Measurements from ENCODE around the gene CC2D2B.
"Not testable (repeated sequence)": the region's sequence is repeated elsewhere in the genome, so short reads cannot be mapped to it uniquely, and the experiment has no call there.

Gene CC2D2B

GRCh38 chr10:96023168-96023567 is 115.4 kb downstream of the CC2D2B start:
- no peak for DNase-seq (ENCODE audit: low spot score)

GRCh38 chr10:96025566-96025965 is 117.8 kb downstream of the CC2D2B start:
- DNase-seq (ENCODE audit: low spot score), result no peak

DNA sequence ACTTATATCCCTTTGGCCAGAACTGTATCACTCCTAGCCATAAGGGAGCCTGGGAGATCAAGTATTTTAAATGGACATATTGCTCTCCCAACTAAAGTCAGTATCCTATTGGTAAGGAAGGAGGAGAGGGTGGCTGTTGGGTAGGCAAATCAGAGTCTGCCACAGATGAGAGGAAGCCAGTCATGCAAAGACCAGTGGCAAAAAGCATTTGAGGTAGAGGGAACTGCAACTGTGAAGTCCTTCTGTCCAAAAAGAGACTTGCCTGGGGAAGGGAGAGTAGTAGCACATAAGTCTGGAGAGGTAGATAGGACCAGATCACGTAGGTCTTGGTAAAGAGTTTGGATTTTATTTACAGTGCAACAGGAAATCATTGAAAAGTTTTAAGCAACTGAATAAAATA is 126.8 kb downstream of the CC2D2B start:
- DNase-seq (ENCODE audit: low spot score), result no peak

DNA sequence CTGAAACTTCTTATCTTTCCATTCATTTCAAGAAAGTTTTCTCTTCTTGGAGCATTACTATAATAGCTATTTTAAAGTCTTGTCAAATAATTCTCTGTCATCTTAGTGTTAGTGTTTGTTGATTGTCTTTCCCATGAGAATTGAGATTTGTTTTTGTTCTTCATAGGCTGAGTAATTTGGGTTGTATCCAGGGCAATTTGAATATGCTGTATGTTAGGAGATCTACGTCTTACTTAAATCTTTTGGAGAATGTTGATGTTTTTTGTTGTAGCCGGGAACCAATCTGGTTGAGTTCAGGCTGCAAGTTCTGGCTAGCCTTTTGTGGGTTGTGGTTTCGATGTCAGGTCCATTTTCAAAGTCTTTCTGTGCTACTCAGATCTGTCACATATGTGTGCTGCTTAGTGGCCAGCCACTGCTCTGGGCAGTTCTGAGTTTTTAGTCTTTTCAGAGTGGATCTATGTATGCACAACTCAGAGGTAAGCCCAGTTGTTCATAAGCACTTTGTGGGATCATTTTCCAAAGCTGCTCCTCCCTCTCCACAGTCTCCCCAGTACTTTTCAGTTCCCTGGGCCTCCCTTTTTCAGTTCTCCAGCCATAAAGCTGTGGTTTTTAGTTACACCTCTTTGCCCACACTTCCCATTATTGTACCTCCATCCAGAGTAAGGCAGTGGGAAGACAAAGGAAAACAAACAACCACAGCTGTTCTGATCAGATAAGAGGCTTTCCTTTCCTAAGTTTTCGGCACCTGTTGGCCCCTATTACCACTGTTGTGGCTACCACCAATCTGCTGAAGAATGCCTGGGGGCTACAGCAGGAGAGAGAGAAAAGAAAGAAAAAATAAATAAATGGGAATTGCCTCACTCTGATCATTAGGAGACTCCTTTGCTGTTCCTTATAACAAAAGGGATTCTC is 131.0 kb downstream of the CC2D2B start:
- no peak for DNase-seq (ENCODE audit: low spot score)

- no peak for DNase-seq (ENCODE audit: low spot score)
Measured at GRCh38 chr10:96041146-96041545, 133.4 kb downstream of the CC2D2B start.

GRCh38 chr10:96043033-96043892 is 135.5 kb downstream of the CC2D2B start, which contains the start of gene CCNJ:
Gene CCNJ, plus strand, starts transcription at chr10:96043583. Its CDS starts 811 bp downstream, at chr10:96044394.
- peak; percentile 80 for DNase-seq (ENCODE audit: low spot score)

DNA sequence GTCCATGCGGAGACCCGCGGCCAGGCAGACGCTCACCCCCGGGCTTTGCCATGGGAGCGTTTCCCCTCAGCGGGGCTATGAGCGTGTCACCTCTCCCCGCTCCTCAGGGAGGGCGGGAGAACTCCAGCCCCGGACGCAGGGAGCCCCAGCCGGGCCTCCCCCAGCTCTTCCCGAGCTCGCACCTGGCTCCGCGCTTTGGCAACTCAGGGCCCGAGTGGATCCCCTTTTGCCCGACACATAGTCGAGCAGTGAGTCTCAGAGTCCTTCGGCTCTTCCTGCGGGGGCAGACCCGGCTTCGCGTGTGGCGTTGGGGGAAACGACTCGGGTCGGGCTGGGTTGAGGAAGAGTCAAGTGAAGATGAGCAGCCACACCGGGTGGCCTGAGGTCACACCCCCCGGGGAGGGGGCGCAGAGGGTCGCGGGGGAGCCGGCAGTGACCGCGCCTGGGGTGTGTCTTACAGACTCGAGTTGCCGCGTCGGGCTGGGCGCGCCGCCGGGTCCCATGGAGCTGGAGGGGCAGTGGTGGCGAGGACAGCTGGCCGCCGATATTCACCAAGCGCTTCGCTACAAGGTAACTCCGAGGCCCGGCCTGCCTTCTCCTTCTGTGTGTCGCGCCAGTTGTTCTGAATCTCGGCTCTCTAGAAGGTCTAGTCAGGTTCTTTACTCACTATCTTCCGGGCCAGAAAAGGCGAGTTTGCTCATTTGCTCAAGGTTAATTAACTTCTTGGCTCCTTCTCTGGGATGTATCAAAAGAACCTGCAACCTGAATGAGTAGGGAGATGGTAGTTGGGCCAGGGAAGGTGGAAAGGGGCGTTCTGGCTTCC is 136.3 kb downstream of the CC2D2B start:
- peak; percentile 33 for DNase-seq (ENCODE audit: low spot score)

- no peak for DNase-seq (ENCODE audit: low spot score)
Measured at GRCh38 chr10:96044736-96045135, 137.0 kb downstream of the CC2D2B start.

GRCh38 chr10:96046546-96046945 is 138.8 kb downstream of the CC2D2B start:
- DNase-seq (ENCODE audit: low spot score), result no peak

DNA sequence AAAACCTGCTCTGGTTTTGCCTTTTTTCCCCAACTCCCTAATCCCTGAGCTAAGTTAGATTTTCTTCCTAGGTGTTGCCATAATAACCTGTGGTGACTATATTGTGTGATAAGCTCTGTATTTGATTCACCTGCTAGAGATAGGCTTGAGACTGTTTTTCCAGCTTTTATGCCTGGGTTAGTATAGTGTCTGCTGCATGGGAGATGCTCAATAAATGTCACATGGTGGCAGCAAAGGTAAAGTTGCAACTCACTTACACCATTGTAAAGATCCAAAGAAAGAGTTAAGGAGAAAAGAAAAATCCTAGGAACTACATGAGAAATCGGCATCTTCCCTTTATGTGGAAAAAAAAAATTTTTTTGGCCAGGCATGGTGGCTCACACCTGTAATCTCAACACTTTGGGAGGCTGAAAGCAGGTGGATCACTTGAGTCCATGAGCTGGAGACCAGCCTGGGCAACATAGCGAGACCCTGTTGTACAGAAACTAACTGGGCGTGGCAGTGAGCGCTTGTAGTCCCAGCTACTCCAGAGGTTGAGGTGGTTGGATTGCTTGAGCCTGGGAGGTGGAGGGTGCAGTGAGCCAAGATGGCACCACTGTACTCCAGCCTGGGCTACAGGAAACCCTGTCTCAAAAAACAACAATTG is 139.4 kb downstream of the CC2D2B start:
- no peak for DNase-seq (ENCODE audit: low spot score)

GRCh38 chr10:96047925-96048324 is 140.2 kb downstream of the CC2D2B start:
- DNase-seq (ENCODE audit: low spot score), result not testable (repeated sequence)

DNA sequence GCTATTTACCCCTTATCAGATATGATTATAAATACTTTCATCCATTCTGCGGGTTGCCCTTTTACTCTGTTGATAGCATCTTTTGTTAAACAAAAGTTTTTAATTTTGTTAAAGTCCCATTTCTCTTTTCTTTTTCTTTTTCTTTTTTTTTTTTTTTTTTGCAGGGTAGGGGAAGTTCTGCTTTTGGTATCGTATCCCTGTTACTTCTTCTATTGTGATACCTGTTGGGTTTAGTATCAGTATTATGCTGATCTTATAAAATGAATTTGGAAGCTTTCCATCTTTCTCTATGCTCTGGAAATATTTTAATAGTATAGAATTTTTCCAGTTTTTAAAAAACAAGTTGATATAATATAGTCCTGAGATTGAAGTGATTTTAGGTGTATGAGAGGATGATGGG is 141.6 kb downstream of the CC2D2B start:
- DNase-seq (ENCODE audit: low spot score), result no peak

GRCh38 chr10:96053985-96054384 is 146.2 kb downstream of the CC2D2B start:
- DNase-seq (ENCODE audit: low spot score), result no peak

DNA sequence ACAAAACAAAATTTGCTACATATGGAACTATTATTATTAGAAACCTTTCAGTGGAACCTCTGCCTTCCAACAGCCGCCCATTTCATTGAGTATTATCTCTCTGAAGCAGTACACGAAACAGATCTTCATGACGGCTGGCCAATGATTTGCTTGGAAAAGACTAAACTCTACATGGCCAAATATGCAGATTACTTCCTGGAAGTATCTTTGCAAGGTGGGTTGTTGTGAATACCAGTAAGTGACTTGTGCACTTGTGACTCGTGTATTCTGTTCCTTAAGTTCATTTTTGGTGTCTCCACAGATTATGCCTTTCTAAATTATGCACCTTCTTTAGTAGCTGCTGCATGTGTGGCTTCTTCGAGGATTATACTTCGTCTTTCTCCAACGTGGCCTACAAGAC is 149.0 kb downstream of the CC2D2B start:
- DNase-seq (ENCODE audit: low spot score), result no peak

DNA sequence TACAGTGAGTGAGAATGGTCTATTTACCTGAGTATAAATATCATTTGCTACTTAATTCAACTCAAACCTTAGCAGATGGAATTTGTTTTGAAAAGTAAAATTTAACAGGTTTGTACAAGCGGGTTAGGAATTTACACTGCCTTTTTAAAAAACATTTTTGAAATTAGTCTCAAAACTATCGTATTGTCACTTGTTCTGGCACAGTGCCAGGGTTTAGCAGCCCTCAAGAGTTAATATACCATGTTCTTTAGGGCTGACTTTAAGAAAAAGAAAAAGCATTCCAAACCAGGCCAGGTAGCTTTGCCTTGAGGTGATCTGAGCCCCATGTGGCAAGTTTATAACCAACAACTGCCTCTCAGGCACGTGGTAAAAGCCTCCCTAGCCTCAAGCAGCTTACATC is 153.5 kb downstream of the CC2D2B start:
- no peak for DNase-seq (ENCODE audit: low spot score)

DNA sequence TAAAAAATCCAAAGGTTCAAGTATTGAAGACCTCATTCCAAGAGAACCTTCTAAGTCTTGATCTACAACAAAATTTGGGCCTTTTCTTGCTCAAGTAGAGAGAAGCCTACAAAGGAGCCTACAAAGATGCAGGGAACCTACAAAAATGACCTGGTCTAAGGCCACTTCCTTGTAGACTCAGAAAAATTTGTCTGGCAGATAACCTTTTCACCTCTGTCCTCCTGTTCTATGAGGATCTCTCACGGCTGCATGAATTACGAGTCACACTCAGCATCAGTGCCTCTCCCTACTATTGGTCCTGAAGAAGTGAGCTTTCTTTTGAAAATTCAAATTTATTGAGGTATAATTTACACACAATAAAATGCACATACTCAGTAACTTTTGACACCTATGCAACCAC is 164.9 kb downstream of the CC2D2B start:
- DNase-seq (ENCODE audit: low spot score), result no peak

GRCh38 chr10:96073722-96074121 is 165.9 kb downstream of the CC2D2B start:
- DNase-seq (ENCODE audit: low spot score), result peak; percentile 14

DNA sequence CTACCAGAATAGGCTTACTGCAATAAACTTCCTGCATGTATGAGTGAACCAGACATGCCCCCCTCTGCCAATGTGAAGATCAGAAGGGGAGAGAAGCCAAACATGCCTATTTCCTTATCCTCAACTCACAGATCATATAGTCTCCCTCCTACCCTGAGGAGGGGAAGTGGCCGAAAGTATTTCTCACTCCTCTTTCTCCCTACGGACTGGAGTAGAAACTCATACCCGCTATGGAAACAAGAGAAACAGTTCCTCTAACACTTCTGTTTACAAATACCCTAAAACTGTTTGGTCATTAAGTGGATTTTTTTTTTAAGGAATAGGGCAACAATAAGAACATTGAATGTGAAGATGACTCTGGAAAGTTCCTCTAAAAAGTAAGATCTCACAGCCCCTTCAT is 167.0 kb downstream of the CC2D2B start:
- no peak for DNase-seq (ENCODE audit: low spot score)

DNA sequence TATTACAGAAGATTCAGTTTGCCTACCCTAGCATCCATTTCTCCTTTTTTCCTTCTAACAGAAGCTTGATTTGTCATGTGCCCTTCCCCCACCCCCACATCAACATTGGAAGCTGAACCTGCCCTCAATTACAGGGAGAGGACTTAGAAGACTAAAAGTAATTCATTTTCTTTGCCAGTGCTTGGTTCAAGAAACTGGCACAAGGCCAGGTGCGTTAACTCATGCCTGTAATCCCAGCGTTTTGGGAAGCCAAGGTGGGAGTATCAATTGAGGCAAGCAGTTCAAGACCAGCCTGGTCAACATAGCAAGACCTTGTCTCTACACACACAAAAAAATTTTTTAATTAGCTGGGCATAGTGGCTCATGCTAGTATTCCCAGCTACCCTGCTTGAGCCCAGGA is 168.2 kb downstream of the CC2D2B start:
- DNase-seq (ENCODE audit: low spot score), result no peak

- DNase-seq (ENCODE audit: low spot score), result no peak
Measured at GRCh38 chr10:96077156-96077555, 169.4 kb downstream of the CC2D2B start.

DNA sequence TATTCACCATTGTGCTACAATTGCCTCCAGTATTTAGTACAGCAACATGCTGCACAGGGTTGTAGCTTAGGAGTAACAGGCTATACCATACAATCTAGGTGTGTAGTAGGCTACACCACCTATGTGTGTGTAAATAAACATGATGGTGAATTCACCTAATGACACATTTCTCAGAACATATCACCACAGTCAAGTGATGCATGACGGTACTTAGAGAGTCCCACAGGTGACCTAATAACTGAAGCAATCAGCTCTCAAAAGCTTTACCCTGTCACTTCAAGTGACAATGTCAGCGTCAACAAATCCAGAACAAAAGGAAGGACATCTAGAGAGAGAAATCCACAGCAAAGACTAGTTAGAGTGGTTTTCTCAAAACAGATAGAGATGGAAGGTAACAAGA is 174.4 kb downstream of the CC2D2B start:
- DNase-seq (ENCODE audit: low spot score), result no peak

All from CD4-positive, alpha-beta T cell treated with Interleukin-15 for 4 hours (primary cell).